HG02852 (cell line): ENCODE data around the gene PRSS53.

Source experiments
- ATAC-seq: cut with Tn5 transposase; IDR thresholded peaks from one replicate; pipeline ENCODE4 v1.9.1; 2021; ENCODE audit warnings: mild to moderate bottlenecking, moderate library complexity; ENCODE audit not compliant: unreplicated experiment

PRSS53 gene

GRCh38 chr16:31055613-31056012 lies 33.1 kb downstream of the PRSS53 start:
- ATAC-seq = no peak

DNA sequence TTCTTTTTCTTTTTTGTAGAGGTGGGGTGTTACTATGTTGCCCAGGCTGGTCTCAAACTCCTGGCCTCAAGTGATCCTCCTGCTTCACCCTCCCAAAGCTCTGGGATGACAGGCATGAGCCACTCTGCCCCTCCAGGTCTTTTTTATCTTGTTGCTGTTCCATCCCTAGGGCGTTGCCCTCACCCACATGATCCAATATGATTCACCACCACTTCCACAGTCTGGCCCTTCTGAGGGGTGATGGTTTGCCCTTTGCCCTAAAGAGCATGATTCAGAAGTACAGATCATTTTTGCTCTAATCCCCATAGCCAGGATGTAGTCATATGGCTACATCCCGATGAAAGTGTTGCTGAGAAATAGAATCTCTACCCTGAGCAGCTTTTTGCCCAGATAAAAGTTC lies 36.6 kb downstream of the PRSS53 start:
- no peak for ATAC-seq

DNA sequence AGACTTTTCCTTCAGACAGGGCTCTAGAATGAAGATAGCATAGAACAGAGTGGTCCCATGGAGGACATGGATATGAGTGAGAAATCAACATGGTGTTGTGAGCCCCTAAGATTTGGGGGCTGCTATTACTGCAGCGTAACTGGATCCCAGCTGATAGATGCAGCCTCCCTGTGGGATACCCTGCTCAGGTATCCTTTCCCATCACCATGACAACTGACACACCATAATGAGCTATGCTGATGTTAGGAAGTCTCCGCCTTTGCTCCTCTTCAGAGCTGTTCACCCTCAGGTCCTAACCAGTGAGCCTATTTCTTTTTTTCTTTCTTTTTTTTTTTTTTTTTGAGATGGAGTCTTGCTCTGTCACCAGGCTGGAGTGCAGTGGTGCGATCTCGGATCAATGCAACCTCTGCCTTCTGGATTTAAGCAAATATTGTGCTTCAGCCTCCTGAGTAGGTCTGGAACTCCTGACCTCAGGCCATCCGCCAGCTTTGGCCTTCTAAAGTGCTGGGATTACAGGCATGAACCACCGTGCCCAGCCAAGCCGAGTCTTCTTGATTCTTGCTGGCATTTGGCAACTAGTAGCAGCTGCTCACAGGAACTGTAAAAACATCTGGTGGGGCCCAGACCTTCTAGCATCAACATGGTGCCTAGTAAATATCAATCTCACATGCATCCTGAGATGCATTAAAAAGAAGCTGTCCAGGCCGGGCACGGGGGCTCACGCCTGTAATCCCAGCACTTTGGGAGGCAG lies 38.3 kb downstream of the PRSS53 start:
- no peak for ATAC-seq

DNA sequence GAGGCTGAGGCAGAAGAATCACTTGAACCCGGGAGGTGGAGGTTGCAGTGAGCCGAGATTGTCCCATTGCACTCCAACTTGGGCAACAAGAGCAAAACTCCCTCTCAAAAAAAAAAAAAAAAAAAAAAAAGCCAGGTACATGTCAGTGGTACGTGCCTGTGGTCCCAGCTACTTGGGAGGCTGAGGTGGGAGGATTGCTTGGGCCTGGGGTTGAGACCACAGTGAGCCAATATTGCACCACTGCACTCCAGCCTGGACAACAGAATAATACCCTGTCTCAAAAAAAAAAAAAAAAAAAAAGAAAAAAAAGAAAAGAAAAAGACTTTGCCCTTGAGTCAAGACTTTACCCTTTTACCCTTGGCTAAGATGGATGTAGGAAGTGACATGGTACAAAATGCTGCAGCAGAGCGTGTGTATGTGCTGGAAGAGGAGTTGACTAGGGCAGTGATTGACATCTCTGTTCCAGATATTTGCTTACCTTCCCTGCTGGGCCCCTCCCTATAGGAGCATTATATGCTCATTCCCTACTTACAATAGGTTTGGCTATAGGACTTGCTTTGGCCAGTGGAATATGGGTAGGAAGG lies 44.8 kb downstream of the PRSS53 start:
- ATAC-seq = no peak

DNA sequence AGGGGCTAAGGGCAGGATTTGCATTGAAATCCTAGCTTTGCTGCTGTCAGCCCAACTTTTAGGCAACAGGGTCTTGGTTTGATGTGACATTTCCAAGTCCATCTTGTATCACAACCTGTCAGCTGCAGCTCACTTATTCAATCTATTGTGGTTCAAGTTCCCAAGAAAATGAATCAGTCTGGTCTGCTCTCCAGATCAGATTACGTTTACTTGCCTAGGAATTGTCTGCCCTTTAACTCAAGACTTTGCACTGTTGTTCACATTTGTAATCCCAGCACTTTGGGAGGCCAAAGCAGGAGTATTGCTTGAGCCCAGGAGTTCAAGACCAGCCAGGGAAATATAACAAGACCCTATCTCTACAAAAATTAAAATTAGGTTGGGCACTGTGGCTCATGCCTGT lies 45.4 kb downstream of the PRSS53 start:
- ATAC-seq = no peak

- no peak for ATAC-seq
Observed at GRCh38 chr16:31042866-31043265, 45.9 kb downstream of the PRSS53 start.

- no peak for ATAC-seq
Observed at GRCh38 chr16:31038993-31039392, 49.8 kb downstream of the PRSS53 start.

DNA sequence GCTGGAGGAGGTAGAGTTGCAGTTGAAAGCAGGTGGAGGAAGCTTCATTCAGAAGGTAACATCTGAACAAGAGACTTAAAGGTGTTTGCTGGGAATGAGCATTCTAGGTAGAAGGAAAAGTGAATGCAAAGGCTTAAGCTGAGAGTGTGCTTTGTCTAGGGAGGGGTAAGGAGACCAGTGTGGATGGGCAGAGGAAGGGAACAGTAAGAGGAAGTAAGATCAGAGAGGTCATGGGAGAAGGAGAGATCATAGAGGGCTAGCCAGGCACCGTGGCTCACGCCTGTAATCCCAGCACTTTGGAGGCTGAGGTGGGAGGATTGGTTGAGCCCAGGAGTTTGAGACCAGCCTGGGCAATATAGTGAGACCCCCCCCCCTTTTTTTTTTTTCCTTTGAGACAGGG lies 52.1 kb downstream of the PRSS53 start:
- ATAC-seq = no peak

- peak; percentile 41 for ATAC-seq
Observed at GRCh38 chr16:31033709-31034492, 54.8 kb downstream of the PRSS53 start.
